Measurements from ENCODE around the gene PDK3.

PDK3 gene

GRCh38 chrX:24494647-24495075 is 29.6 kb downstream of the PDK3 start:
- DNase-seq (ENCODE audit: low read depth): no peak
- TF ChIP-seq MYC (IDR thresholded peaks at IDR 0.05; ENCODE audit: low read depth, low read length): no peak
- TF ChIP-seq MAX (IDR thresholded peaks at IDR 0.05; ENCODE audit: low read depth, low read length): no peak
- no peak for TF ChIP-seq CTCF (IDR thresholded peaks at IDR 0.05; ENCODE audit: low read depth, low read length)
- no peak for TF ChIP-seq POLR2A (IDR thresholded peaks at IDR 0.05; ENCODE audit: extremely low read depth, insufficient read length)
- H3K4me3 ChIP-seq (ENCODE audit: low read depth, low read length): no peak overlapping the region

GRCh38 chrX:24495700-24496099 is 30.6 kb downstream of the PDK3 start:
- TF ChIP-seq POLR2A (IDR thresholded peaks at IDR 0.05; ENCODE audit: extremely low read depth, insufficient read length) (no peak), MAX (IDR thresholded peaks at IDR 0.05; ENCODE audit: low read depth, low read length) (no peak), CTCF (IDR thresholded peaks at IDR 0.05; ENCODE audit: low read depth, low read length) (no peak), MYC (IDR thresholded peaks at IDR 0.05; ENCODE audit: low read depth, low read length) (no peak)
- no peak overlapping the region for H3K4me3 ChIP-seq (ENCODE audit: low read depth, low read length)
- no peak for DNase-seq (ENCODE audit: low read depth)

- TF ChIP-seq POLR2A (IDR thresholded peaks at IDR 0.05; ENCODE audit: extremely low read depth, insufficient read length): no peak
- no peak for TF ChIP-seq MYC (IDR thresholded peaks at IDR 0.05; ENCODE audit: low read depth, low read length)
- TF ChIP-seq MAX (IDR thresholded peaks at IDR 0.05; ENCODE audit: low read depth, low read length): no peak
- TF ChIP-seq CTCF (IDR thresholded peaks at IDR 0.05; ENCODE audit: low read depth, low read length): no peak
- DNase-seq (ENCODE audit: low read depth): peak; percentile 1
- H3K4me3 ChIP-seq (ENCODE audit: low read depth, low read length): no peak overlapping the region
Observed at GRCh38 chrX:24498181-24498580, 33.1 kb downstream of the PDK3 start.

- no peak for TF ChIP-seq MAX (IDR thresholded peaks at IDR 0.05; ENCODE audit: low read depth, low read length)
- no peak for TF ChIP-seq POLR2A (IDR thresholded peaks at IDR 0.05; ENCODE audit: extremely low read depth, insufficient read length)
- no peak for TF ChIP-seq MYC (IDR thresholded peaks at IDR 0.05; ENCODE audit: low read depth, low read length)
- TF ChIP-seq CTCF (IDR thresholded peaks at IDR 0.05; ENCODE audit: low read depth, low read length): no peak
- H3K4me3 ChIP-seq (ENCODE audit: low read depth, low read length): no peak overlapping the region
- peak; percentile 13 for DNase-seq (ENCODE audit: low read depth)
Observed at GRCh38 chrX:24498975-24499374, 33.9 kb downstream of the PDK3 start.

GRCh38 chrX:24506082-24506481 is 41.0 kb downstream of the PDK3 start:
- no peak for TF ChIP-seq POLR2A (IDR thresholded peaks at IDR 0.05; ENCODE audit: extremely low read depth, insufficient read length)
- no peak for TF ChIP-seq MAX (IDR thresholded peaks at IDR 0.05; ENCODE audit: low read depth, low read length)
- TF ChIP-seq MYC (IDR thresholded peaks at IDR 0.05; ENCODE audit: low read depth, low read length): no peak
- TF ChIP-seq CTCF (IDR thresholded peaks at IDR 0.05; ENCODE audit: low read depth, low read length): no peak
- no peak overlapping the region for H3K4me3 ChIP-seq (ENCODE audit: low read depth, low read length)
- DNase-seq (ENCODE audit: low read depth): peak; percentile 16

GRCh38 chrX:24508375-24508774 is 43.3 kb downstream of the PDK3 start:
- TF ChIP-seq CTCF (IDR thresholded peaks at IDR 0.05; ENCODE audit: low read depth, low read length): no peak
- no peak for TF ChIP-seq MYC (IDR thresholded peaks at IDR 0.05; ENCODE audit: low read depth, low read length)
- TF ChIP-seq POLR2A (IDR thresholded peaks at IDR 0.05; ENCODE audit: extremely low read depth, insufficient read length): no peak
- TF ChIP-seq MAX (IDR thresholded peaks at IDR 0.05; ENCODE audit: low read depth, low read length): no peak
- no peak overlapping the region for H3K4me3 ChIP-seq (ENCODE audit: low read depth, low read length)
- DNase-seq (ENCODE audit: low read depth): no peak
